ENCODE measurements around the gene BICDL1. TPM values are rescaled to one million over a fixed set of nuclear protein-coding genes. Genes with fewer than 3 reads are reported as not detected.

The BICDL1 gene
- total RNA-seq, 1 experiment from 2014 or later, result 20.7 TPM

DNA sequence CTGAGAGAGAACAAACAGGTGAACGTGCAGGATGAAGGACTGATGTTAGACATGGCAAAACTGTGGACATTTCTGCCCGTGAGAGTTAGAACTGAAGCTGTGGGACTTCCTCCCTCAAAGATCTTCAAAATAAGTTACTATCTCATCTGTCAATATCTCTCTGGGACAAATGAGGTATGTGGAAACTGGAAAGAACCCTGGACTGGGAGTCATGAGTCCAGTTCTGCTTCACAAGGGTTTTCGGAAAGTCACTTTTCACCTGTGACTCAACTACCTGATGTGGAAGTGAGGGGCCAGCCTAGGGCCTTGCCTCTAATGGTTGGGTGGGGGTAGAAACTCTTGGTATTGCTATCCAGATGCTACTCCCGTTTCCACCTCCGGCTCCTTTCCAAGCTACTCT lies 80.2 kb downstream of the BICDL1 start:
- no peaks in the 10 kb centered on the region for H3K27me3 Mint-ChIP-seq (ENCODE audit: insufficient read depth, unreplicated experiment)
- DNase-seq (ENCODE audit: unreplicated experiment), result no peak
- BruUV-seq (replicated peaks), result no TSS peak
- TF ChIP-seq, protein P1, sequence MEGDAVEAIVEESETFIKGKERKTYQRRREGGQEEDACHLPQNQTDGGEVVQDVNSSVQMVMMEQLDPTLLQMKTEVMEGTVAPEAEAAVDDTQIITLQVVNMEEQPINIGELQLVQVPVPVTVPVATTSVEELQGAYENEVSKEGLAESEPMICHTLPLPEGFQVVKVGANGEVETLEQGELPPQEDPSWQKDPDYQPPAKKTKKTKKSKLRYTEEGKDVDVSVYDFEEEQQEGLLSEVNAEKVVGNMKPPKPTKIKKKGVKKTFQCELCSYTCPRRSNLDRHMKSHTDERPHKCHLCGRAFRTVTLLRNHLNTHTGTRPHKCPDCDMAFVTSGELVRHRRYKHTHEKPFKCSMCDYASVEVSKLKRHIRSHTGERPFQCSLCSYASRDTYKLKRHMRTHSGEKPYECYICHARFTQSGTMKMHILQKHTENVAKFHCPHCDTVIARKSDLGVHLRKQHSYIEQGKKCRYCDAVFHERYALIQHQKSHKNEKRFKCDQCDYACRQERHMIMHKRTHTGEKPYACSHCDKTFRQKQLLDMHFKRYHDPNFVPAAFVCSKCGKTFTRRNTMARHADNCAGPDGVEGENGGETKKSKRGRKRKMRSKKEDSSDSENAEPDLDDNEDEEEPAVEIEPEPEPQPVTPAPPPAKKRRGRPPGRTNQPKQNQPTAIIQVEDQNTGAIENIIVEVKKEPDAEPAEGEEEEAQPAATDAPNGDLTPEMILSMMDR (IDR thresholded peaks at IDR 0.05; ENCODE audit: unreplicated experiment), result no peak
- no peak overlapping the region for H3K27ac Mint-ChIP-seq (ENCODE audit: low read depth, unreplicated experiment)
- CTCF ChIA-PET, result no interaction called here
- POLR2A ChIA-PET, result interaction anchor here (1.0 to 2.3 kb wide), 3 partner anchors 9 to 80 kb away, joined by 3 to 8 read pairs (median 5); partner anchors contain the start of gene BICDL1
- no peak overlapping the region for H3K4me3 Mint-ChIP-seq (ENCODE audit: unreplicated experiment)
- H3K4me1 Mint-ChIP-seq (ENCODE audit: insufficient read depth, unreplicated experiment), result peaks cover under 1% of the 10 kb centered on the region
- H3K9me3 Mint-ChIP-seq (ENCODE audit: unreplicated experiment), result no peaks in the 10 kb centered on the region
- intact Hi-C loops (cut with micrococcal nuclease), result no loop called here
- H3K36me3 Mint-ChIP-seq (ENCODE audit: insufficient read depth, unreplicated experiment), result peaks cover 40% of the 10 kb centered on the region

DNA sequence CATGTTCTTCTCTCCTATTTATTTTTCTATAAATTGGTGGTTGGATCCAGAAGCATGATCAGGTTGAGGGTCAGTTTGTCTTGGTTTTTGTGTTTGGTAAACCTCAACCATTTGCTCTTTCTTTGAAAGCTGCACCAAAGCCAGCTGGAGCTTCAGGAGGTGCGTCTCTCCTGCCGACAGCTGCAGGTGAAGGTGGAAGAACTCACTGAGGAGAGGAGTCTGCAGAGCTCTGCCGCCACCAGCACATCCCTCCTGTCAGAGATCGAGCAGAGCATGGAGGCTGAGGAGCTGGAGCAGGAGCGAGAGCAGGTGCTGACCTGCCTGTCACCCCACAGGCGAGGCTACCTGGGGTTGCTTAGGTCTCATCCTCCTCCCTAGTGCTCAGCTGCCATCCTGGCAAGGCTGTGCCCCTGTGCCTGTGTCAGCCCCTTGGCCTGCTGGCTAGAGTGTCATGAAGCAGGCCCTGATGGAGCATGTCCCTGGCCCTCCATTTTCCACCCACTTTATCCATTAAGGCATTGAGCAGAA lies 82.5 kb downstream of the BICDL1 start:
- Mint-ChIP-seq H3K4me1 (ENCODE audit: insufficient read depth, unreplicated experiment) (no peaks in the 10 kb centered on the region), H3K27me3 (ENCODE audit: insufficient read depth, unreplicated experiment) (no peaks in the 10 kb centered on the region), H3K27ac (ENCODE audit: low read depth, unreplicated experiment) (no peak overlapping the region), H3K9me3 (ENCODE audit: unreplicated experiment) (no peaks in the 10 kb centered on the region), H3K4me3 (ENCODE audit: unreplicated experiment) (no peak overlapping the region), H3K36me3 (ENCODE audit: insufficient read depth, unreplicated experiment) (peaks cover 36% of the 10 kb centered on the region)
- POLR2A ChIA-PET, result interaction anchor here (0.7 to 1.2 kb wide), 4 partner anchors 11 to 23 kb away, joined by 3 read pairs; no protein-coding TSS in a partner anchor
- no TSS peak for BruUV-seq (replicated peaks)
- DNase-seq (ENCODE audit: unreplicated experiment), result no peak
- TF ChIP-seq, protein P1 (IDR thresholded peaks at IDR 0.05; ENCODE audit: unreplicated experiment), result no peak
- CTCF ChIA-PET, result interaction anchor here (0.6 to 1.0 kb wide), 5 partner anchors 8 to 83 kb away, joined by 3 to 4 read pairs (median 3); partner anchors contain the start of gene BICDL1
- intact Hi-C loops (cut with micrococcal nuclease), result no loop called here

DNA sequence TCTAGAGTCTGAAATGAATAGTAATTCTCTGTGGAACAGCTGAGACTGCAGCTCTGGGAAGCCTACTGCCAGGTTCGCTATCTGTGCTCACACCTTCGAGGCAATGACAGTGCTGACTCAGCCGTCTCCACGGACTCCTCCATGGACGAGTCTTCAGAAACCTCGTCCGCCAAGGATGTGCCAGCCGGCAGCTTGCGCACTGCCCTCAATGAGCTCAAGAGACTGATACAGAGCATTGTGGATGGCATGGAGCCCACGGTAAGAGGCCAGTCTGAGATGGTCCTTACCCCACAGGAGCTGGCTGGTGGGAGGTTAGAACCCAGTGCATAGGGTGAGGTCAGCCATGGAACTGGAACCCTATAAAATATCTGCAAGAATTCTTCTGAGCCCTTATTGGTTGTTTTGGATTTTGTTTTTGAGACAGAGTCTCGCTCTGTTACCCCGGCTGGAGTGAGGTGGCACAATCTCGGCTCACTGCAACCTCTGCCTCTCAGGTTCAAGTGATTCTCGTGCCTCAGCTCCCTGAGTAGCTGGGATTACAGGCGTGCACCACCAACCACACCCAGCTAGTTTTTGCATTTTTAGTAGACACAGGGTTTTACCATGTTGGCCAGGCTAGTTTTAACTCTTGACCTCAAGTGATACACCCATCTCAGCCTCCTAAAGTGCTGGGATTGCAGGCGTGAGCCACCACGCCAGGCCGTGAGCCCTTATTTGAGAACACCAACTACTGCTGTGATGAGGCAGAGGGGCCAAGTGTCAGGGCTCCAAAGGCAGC lies 83.6 kb downstream of the BICDL1 start:
- TF ChIP-seq, protein P1 (IDR thresholded peaks at IDR 0.05; ENCODE audit: unreplicated experiment), result no peak
- BruUV-seq (replicated peaks), result no TSS peak
- no peaks in the 10 kb centered on the region for H3K4me1 Mint-ChIP-seq (ENCODE audit: insufficient read depth, unreplicated experiment)
- POLR2A ChIA-PET, result interaction anchor here (0.8 to 1.6 kb wide), 4 partner anchors 11 to 55 kb away, joined by 3 to 6 read pairs (median 3); no protein-coding TSS in a partner anchor
- CTCF ChIA-PET, result interaction anchor here (0.6 to 1.0 kb wide), 4 partner anchors 9 to 84 kb away, joined by 3 read pairs; partner anchors contain the start of gene BICDL1
- DNase-seq (ENCODE audit: unreplicated experiment), result no peak
- intact Hi-C loops (cut with micrococcal nuclease), result no loop called here
- H3K27ac Mint-ChIP-seq (ENCODE audit: low read depth, unreplicated experiment), result no peak overlapping the region
- H3K36me3 Mint-ChIP-seq (ENCODE audit: insufficient read depth, unreplicated experiment), result peaks cover 42% of the 10 kb centered on the region
- no peak overlapping the region for H3K4me3 Mint-ChIP-seq (ENCODE audit: unreplicated experiment)
- H3K9me3 Mint-ChIP-seq (ENCODE audit: unreplicated experiment), result no peaks in the 10 kb centered on the region
- H3K27me3 Mint-ChIP-seq (ENCODE audit: insufficient read depth, unreplicated experiment), result no peaks in the 10 kb centered on the region

DNA sequence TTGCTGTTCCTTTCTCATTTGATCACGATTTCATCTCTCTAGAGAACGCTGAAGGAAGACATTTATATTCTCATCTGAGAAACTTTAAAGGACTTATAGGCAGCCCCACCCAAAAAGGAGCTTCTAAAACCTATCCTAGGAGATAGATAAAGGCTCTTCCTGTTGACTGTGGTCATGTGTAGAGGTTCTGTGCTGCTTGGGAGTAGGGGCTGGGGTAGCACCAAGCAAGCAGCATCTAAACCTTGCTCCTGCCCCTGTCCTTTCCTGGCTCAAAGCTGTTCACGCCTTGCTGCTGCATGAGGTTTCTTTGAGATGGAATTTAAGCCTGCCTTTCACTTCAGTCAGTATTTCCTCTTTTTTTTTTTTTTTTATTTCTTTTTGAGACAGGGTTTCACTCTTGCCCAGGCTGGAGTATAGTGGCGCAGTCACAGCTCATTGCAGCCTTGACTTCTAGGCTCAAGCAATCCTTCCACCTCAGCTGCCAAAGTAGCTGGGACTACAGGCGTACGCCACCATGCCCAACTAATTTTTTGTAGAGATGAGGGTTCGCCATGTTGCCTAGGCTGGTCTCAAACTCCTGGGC lies 86.1 kb downstream of the BICDL1 start:
- Mint-ChIP-seq H3K4me3 (ENCODE audit: unreplicated experiment) (no peak overlapping the region), H3K9me3 (ENCODE audit: unreplicated experiment) (no peaks in the 10 kb centered on the region), H3K27me3 (ENCODE audit: insufficient read depth, unreplicated experiment) (no peaks in the 10 kb centered on the region), H3K27ac (ENCODE audit: low read depth, unreplicated experiment) (no peak overlapping the region), H3K36me3 (ENCODE audit: insufficient read depth, unreplicated experiment) (peaks cover 42% of the 10 kb centered on the region), H3K4me1 (ENCODE audit: insufficient read depth, unreplicated experiment) (peaks cover 15% of the 10 kb centered on the region)
- DNase-seq (ENCODE audit: unreplicated experiment), result no peak
- TF ChIP-seq, protein P1 (IDR thresholded peaks at IDR 0.05; ENCODE audit: unreplicated experiment), result no peak
- intact Hi-C loops (cut with micrococcal nuclease), result no loop called here
- CTCF ChIA-PET, result interaction anchor here (0.7 kb wide), 1 partner anchor 11 kb away, joined by 3 read pairs; no protein-coding TSS in a partner anchor
- POLR2A ChIA-PET, result interaction anchor here (0.9 kb wide), 1 partner anchor 15 kb away, joined by 3 read pairs; no protein-coding TSS in a partner anchor
- no TSS peak for BruUV-seq (replicated peaks)

Data from MCF 10A (cell line).